MM.1S (cell line): ENCODE results near the gene MRPS27.

Source experiments
- DNase-seq: peaks from one replicate; pipeline ENCODE4 v3.0.0-alpha.2; 2015
- H2AFZ ChIP-seq: fragments of 300-600 bp; sonication (generic); 2 replicates; pipeline ENCODE4 v1.6.0; 2016; ENCODE audit warnings: antibody characterized with exemption, low read length
- H3F3A ChIP-seq: fragments of 300-600 bp; sonication (generic); 2 replicates; pipeline ENCODE4 v1.6.1; 2016; ENCODE audit warnings: mild to moderate bottlenecking, antibody characterized with exemption, low read length, moderate library complexity, mixed read lengths; ENCODE audit not compliant: insufficient read depth
- H3K27ac ChIP-seq: fragments of 300-600 bp; sonication (generic); 2 replicates; pipeline ENCODE4 v1.5.1; 2016; ENCODE audit warnings: mild to moderate bottlenecking, low read length
- H3K27me3 ChIP-seq: fragments of 300-600 bp; sonication (generic); replicated peaks from 2 replicates; pipeline ENCODE4 v1.6.0; 2016; ENCODE audit warnings: low read length; ENCODE audit not compliant: insufficient read depth
- H3K36me3 ChIP-seq: fragments of 300-600 bp; sonication (generic); replicated peaks from 2 replicates; pipeline ENCODE4 v1.6.1; 2016; ENCODE audit warnings: mild to moderate bottlenecking, low read length, mixed read lengths; ENCODE audit not compliant: insufficient read depth
- H3K4me1 ChIP-seq: fragments of 300-600 bp; sonication (generic); 2 replicates; pipeline ENCODE4 v1.6.1; 2016; ENCODE audit warnings: low read length, mixed read lengths
- H3K4me2 ChIP-seq: fragments of 300-600 bp; sonication (generic); 2 replicates; pipeline ENCODE4 v1.6.0; 2016; ENCODE audit warnings: low read depth, low read length
- H3K4me3 ChIP-seq: fragments of 300-600 bp; sonication (generic); 2 replicates; pipeline ENCODE4 v1.5.1; 2016; ENCODE audit warnings: low read length, mixed read lengths
- H3K79me2 ChIP-seq: fragments of 300-600 bp; sonication (generic); 2 replicates; pipeline ENCODE4 v1.6.1; 2016; ENCODE audit warnings: mixed run types, low read length, mixed read lengths
- H3K9ac ChIP-seq: fragments of 300-600 bp; sonication (generic); 2 replicates; pipeline ENCODE4 v1.6.1; 2016; ENCODE audit warnings: low read length, mixed read lengths
- H3K9me2 ChIP-seq: fragments of 300-600 bp; sonication (generic); replicated peaks from 2 replicates; pipeline ENCODE4 v1.6.1; 2016; ENCODE audit warnings: mild to moderate bottlenecking, low read length, mixed read lengths; ENCODE audit not compliant: insufficient read depth
- H3K9me3 ChIP-seq: fragments of 300-600 bp; sonication (generic); replicated peaks from 2 replicates; pipeline ENCODE4 v1.6.1; 2016; ENCODE audit warnings: mild to moderate bottlenecking, low read length, mixed read lengths; ENCODE audit not compliant: insufficient read depth
- H4K20me1 ChIP-seq: fragments of 300-600 bp; sonication (generic); 2 replicates; pipeline ENCODE4 v1.6.1; 2016; ENCODE audit warnings: mild to moderate bottlenecking, low read length, moderate library complexity, mixed read lengths; ENCODE audit not compliant: insufficient read depth
- CTCF ChIP-seq: fragments of 300-600 bp; sonication (generic); IDR thresholded peaks from 2 replicates; pipeline ENCODE4 v1.5.1; 2016; ENCODE audit warnings: antibody characterized with exemption, low read length, mixed read lengths
- EZH2 ChIP-seq: fragments of 300-600 bp; sonication (generic); optimal IDR thresholded peaks from 2 replicates; pipeline ENCODE3; 2017; ENCODE audit warnings: low read depth, mild to moderate bottlenecking, antibody characterized with exemption, low read length, mixed read lengths
- EZH2phosphoT487 ChIP-seq: fragments of 300-600 bp; sonication (generic); IDR thresholded peaks from 2 replicates; pipeline ENCODE4 v1.6.1; 2018; ENCODE audit warnings: antibody characterized with exemption, low read length

Gene MRPS27

DNA sequence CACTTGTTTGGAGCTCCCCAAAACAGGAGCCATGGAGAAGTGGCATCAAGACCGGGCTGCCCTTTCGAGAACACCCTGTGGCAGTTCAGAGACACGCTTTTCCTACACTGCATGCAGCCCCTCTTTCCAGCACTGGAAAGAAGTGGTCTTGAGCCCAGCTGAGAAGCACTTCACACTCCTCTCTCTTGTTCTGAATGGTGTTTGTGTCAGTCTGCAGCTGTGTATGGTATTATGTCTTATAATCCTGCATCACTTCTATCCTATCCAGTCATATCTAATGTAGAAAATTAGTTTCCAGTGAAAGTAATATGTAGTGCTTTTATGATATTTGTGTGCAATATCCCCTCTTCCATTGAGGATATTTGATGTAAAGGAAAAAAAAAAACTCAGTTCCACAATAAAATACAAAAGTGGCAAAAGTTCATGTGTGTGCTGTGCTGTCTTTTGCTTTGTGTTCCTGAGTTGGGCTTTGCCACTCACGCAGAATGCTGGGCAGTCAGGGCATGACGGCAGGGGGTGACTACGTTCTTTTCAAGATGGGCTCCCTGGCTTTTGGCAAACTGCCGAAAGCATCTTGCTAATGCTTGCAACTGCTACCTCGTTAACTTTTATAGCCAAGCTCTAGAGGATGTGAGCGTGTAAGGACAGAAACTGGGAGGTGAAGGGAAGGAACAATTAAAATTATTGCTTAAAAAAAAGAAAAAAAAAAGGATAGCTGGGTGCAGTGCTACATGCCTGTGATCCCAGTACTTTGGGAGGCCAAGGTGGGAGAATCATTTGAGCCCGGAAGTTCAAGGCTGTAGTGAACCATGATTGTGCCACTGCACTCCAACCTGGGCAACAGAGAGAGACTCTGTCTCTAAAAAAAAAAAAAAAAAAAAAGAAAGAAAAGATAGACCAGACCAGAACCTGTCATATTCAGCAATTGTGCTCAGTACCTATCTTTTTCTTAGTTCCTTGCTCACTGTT, 110.6 kb downstream of the MRPS27 start:
- Histone ChIP-seq H3K9me2 (no peaks in the 10 kb centered on the region), H3K4me2 (no peak overlapping the region), H3K9me3 (no peaks in the 10 kb centered on the region), H4K20me1 (no peaks in the 10 kb centered on the region), H3K79me2 (no peaks in the 10 kb centered on the region), H3F3A (no peaks in the 10 kb centered on the region), H3K27me3 (no peaks in the 10 kb centered on the region), H3K27ac (no peak overlapping the region), H3K4me1 (no peaks in the 10 kb centered on the region), H2AFZ (no peak overlapping the region), H3K9ac (no peak overlapping the region), H3K36me3 (no peaks in the 10 kb centered on the region), H3K4me3 (no peak overlapping the region)
- no peak for TF ChIP-seq EZH2
- no peak for TF ChIP-seq CTCF
- no peak for TF ChIP-seq EZH2phosphoT487
- DNase-seq: no peak

DNA sequence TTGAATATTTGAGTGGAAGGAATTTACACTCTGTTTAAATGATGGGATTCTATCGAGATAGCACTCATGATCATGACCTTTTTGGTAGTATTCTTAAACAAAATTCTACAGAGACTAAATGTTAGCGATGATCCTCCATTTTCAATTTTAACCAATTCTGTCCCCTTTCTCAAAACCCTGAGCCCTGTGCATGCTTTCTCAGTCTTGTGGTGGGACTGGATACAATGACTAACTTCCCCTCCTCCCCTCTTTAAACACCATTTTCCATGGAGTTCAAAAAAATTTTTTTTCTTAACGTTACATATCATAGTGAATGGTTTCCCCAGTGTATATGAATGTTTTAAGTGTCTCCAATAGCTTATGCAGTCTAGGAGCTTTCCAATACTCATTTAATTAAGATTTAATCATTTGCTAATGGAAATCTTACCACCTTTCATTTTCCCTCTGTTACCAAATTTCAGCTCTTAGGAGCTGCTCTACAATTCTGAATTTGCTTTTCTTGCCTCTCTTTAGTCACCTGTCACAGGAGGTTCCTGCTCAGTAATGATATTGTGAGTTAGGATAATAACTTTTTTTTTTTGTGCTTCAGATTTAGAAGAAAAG, 111.6 kb downstream of the MRPS27 start:
- Histone ChIP-seq H3K27me3 (no peaks in the 10 kb centered on the region), H3K9ac (no peak overlapping the region), H3K4me1 (no peaks in the 10 kb centered on the region), H3K27ac (no peak overlapping the region), H3F3A (no peaks in the 10 kb centered on the region), H3K36me3 (no peaks in the 10 kb centered on the region), H4K20me1 (no peaks in the 10 kb centered on the region), H3K4me2 (no peak overlapping the region), H3K4me3 (no peak overlapping the region), H3K79me2 (no peaks in the 10 kb centered on the region), H2AFZ (no peak overlapping the region), H3K9me2 (no peaks in the 10 kb centered on the region), H3K9me3 (no peaks in the 10 kb centered on the region)
- DNase-seq: no peak
- TF ChIP-seq EZH2phosphoT487 (no peak), EZH2 (no peak), CTCF (no peak)

- Histone ChIP-seq H3K27ac (no peak overlapping the region), H3F3A (no peaks in the 10 kb centered on the region), H3K79me2 (no peaks in the 10 kb centered on the region), H3K4me1 (no peaks in the 10 kb centered on the region), H3K9me3 (no peaks in the 10 kb centered on the region), H3K4me3 (no peak overlapping the region), H3K36me3 (no peaks in the 10 kb centered on the region), H3K4me2 (no peak overlapping the region), H3K27me3 (peaks cover 6% of the 10 kb centered on the region; the same call in 1 of the 2 replicates), H4K20me1 (no peaks in the 10 kb centered on the region), H2AFZ (no peak overlapping the region), H3K9ac (no peak overlapping the region), H3K9me2 (no peaks in the 10 kb centered on the region)
- DNase-seq: no peak
- TF ChIP-seq CTCF (no peak), EZH2 (no peak), EZH2phosphoT487 (no peak)
These were observed 113.0 kb downstream of the MRPS27 start for GRCh38 chr5:72206994-72207393.
